ENCODE measurements around the gene CFAP52. TPM values are rescaled to one million over a fixed set of nuclear protein-coding genes. Genes with fewer than 3 reads are reported as not detected.
A peak's percentile ranks its signal among the peaks of the same experiment; 100 is the strongest.

CFAP52 gene
- total RNA-seq, 3 donors from 2014 or later = 0.66 TPM; not detected in 2

DNA sequence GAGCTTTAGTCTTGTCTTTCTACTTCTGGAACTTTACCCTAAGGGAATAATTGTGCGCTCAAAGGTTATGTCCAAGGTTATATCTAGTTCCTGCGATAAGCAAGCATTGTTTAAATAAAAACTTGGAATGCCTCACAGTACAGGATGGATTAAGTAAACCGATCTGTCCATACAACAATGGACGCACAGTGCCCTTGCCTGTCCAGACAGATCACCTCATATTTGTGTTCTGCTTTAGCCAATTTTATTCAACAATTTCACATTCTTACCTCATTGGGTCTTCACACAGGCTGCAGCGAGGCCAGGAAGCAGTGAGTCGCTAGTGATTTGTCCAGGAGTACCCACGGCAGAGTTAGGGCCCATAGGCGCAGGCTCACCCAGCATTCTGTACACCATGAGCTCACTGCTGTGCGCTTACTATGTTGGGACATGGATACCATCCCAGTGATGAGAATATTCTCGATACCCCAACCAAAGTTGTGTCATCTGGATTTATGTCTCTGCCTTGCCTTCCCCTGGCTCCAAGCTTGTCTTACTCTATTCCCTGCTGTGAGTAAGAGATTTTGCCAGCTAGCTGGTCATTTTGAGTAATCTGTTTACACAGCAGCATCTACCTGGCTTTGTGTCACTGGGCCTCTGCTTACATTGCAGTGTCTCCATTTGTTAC lies 108.6 kb downstream of the CFAP52 start:
- peak in 1 of 2 donors; percentile 24 for DNase-seq (ENCODE audit: low spot score in 2 of 2)
- no peaks in the 10 kb centered on the region for H3K4me1 ChIP-seq
- intact Hi-C loops (cut with DNase I; ENCODE audit: low total_unique reads) = no loop called here
- H3K4me3 ChIP-seq = no peak overlapping the region
- no peaks in the 10 kb centered on the region for H3K27me3 ChIP-seq
- H3K27ac ChIP-seq = peak overlapping the region; percentile 49 to 72
- TF ChIP-seq, protein P1, sequence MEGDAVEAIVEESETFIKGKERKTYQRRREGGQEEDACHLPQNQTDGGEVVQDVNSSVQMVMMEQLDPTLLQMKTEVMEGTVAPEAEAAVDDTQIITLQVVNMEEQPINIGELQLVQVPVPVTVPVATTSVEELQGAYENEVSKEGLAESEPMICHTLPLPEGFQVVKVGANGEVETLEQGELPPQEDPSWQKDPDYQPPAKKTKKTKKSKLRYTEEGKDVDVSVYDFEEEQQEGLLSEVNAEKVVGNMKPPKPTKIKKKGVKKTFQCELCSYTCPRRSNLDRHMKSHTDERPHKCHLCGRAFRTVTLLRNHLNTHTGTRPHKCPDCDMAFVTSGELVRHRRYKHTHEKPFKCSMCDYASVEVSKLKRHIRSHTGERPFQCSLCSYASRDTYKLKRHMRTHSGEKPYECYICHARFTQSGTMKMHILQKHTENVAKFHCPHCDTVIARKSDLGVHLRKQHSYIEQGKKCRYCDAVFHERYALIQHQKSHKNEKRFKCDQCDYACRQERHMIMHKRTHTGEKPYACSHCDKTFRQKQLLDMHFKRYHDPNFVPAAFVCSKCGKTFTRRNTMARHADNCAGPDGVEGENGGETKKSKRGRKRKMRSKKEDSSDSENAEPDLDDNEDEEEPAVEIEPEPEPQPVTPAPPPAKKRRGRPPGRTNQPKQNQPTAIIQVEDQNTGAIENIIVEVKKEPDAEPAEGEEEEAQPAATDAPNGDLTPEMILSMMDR (IDR thresholded peaks at IDR 0.05) = no peak
- TF ChIP-seq POLR2A (IDR thresholded peaks at IDR 0.05) = no peak
- TF ChIP-seq POLR2AphosphoS5 (IDR thresholded peaks at IDR 0.05) = no peak
- no peaks in the 10 kb centered on the region for H3K36me3 ChIP-seq
- H3K9me3 ChIP-seq = no peaks in the 10 kb centered on the region

Other genes with a start within 250 kb of the CFAP52 start
- gene STX8, start 822 bp upstream of the CFAP52 start, total RNA-seq = 100 to 1,000 TPM in 1 of 3 donors, 10 to 100 TPM in 2; 54.1 to 101 (median 60.4) TPM
- gene USP43, start 68.9 kb downstream of the CFAP52 start, total RNA-seq = 1 to 10 TPM in 2 of 3 donors, under 1 TPM in 1; 0.32 to 6.1 (median 3.9) TPM
- not detected for gene DHRS7C, start 214.9 kb downstream of the CFAP52 start, total RNA-seq
- not detected for gene GSG1L2, start 245.4 kb downstream of the CFAP52 start, total RNA-seq
- 1 to 10 TPM; 2.0 to 4.2 (median 3.7) TPM for gene GLP2R, start 249.3 kb downstream of the CFAP52 start, total RNA-seq